Fibroblast of pulmonary artery (primary cell): ENCODE measurements around the gene TNFRSF14.
"Not testable (repeated sequence)": the region's sequence is repeated elsewhere in the genome, so short reads cannot be mapped to it uniquely, and the experiment has no call there.

Experiments
- DNase-seq: peaks from one replicate; pipeline ENCODE4 v3.0.0-alpha.2; 2010; ENCODE audit warnings: low read depth
- H3K4me3 ChIP-seq: replicated peaks from 2 replicates; pipeline ENCODE4 v1.5.1; 2011; ENCODE audit warnings: low read depth, mild to moderate bottlenecking, control low read depth, low read length, moderate library complexity
- CTCF ChIP-seq: IDR thresholded peaks from 2 replicates; pipeline ENCODE4 v1.5.1; 2011; ENCODE audit warnings: mild to moderate bottlenecking, control low read depth, low read length, inconsistent platforms; ENCODE audit errors: missing control alignments

The TNFRSF14 gene

GRCh38 chr1:2566101-2567045, 10.2 kb downstream of the TNFRSF14 start:
- no peak for TF ChIP-seq CTCF
- no peak overlapping the region for H3K4me3 ChIP-seq
- no peak for DNase-seq

- no peak overlapping the region for H3K4me3 ChIP-seq
- no peak for DNase-seq
- no peak for TF ChIP-seq CTCF
Observed at GRCh38 chr1:2567083-2567679, 11.0 kb downstream of the TNFRSF14 start.

- not testable (repeated sequence) for H3K4me3 ChIP-seq, DNase-seq
Observed at GRCh38 chr1:2568187-2568816, 12.1 kb downstream of the TNFRSF14 start.

GRCh38 chr1:2569060-2569459, 12.9 kb downstream of the TNFRSF14 start:
- no peak for TF ChIP-seq CTCF
- H3K4me3 ChIP-seq = no peak overlapping the region
- DNase-seq = no peak

- not testable (repeated sequence) for H3K4me3 ChIP-seq, DNase-seq
Observed at GRCh38 chr1:2569703-2570102, 13.5 kb downstream of the TNFRSF14 start.

- no peak for TF ChIP-seq CTCF
- H3K4me3 ChIP-seq = no peak overlapping the region
- DNase-seq = no peak
Observed at GRCh38 chr1:2570332-2570731, 14.2 kb downstream of the TNFRSF14 start.

GRCh38 chr1:2571348-2571747, 15.2 kb downstream of the TNFRSF14 start:
- no peak for TF ChIP-seq CTCF
- no peak for DNase-seq
- no peak overlapping the region for H3K4me3 ChIP-seq
